ENCODE data around the gene PRSS36.

- no peak for TF ChIP-seq CTCF (IDR thresholded peaks at IDR 0.05 in 8 of 11, conservative IDR thresholded peaks at IDR 0.05 in 3 of 11)
- TF ChIP-seq POLR2AphosphoS5 (IDR thresholded peaks at IDR 0.05) = peak in 1 of 3 donors; percentile 25
- no peak for TF ChIP-seq POLR2A (IDR thresholded peaks at IDR 0.05)
Measured at GRCh38 chr16:31188450-31189411, 38.9 kb upstream of the PRSS36 start.
